Fibroblast of mammary gland (primary cell): ENCODE data around the gene HIGD1B.
"Not testable (repeated sequence)": the region's sequence is repeated elsewhere in the genome, so short reads cannot be mapped to it uniquely, and the experiment has no call there.

Source experiments
- DNase-seq: peaks from one replicate; pipeline ENCODE4 v3.0.0-alpha.2; 2010; ENCODE audit warnings: low read depth
- H3K4me3 ChIP-seq: 2 replicates; pipeline ENCODE4 v1.5.1; 2011; ENCODE audit warnings: low read depth, mild to moderate bottlenecking, low read length, moderate library complexity; ENCODE audit not compliant: control insufficient read depth
- TF ChIP-seq, protein P1 (sequence below): conservative IDR thresholded peaks from 2 replicates; pipeline ENCODE4 v1.5.1; 2011; ENCODE audit warnings: low read depth, low read length, inconsistent platforms; ENCODE audit not compliant: control insufficient read depth, insufficient read depth

The HIGD1B gene

GRCh38 chr17:44812263-44812662, 35.4 kb upstream of the HIGD1B start:
- TF ChIP-seq, protein P1, sequence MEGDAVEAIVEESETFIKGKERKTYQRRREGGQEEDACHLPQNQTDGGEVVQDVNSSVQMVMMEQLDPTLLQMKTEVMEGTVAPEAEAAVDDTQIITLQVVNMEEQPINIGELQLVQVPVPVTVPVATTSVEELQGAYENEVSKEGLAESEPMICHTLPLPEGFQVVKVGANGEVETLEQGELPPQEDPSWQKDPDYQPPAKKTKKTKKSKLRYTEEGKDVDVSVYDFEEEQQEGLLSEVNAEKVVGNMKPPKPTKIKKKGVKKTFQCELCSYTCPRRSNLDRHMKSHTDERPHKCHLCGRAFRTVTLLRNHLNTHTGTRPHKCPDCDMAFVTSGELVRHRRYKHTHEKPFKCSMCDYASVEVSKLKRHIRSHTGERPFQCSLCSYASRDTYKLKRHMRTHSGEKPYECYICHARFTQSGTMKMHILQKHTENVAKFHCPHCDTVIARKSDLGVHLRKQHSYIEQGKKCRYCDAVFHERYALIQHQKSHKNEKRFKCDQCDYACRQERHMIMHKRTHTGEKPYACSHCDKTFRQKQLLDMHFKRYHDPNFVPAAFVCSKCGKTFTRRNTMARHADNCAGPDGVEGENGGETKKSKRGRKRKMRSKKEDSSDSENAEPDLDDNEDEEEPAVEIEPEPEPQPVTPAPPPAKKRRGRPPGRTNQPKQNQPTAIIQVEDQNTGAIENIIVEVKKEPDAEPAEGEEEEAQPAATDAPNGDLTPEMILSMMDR = no peak
- DNase-seq = no peak
- H3K4me3 ChIP-seq = no peak overlapping the region

DNA sequence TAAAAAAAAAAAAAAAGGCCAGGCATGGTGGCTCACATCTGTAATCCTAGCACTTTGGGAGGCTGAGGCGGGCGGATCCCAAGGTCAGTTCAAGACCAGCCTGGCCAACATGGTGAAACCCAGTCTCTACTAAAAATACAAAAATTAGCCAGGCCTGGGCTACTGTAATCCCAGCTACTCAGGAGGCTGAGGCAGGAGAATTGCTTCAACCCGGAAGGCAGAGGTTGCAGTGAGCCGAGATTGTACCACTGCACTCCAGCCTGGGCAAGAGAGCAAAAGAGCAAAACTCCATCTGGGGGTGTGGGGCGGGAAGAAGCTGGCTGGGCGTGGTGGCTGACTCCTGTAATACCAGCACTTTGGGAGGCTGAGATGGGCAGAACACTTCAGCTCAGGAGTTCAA, 29.2 kb upstream of the HIGD1B start:
- not testable (repeated sequence) for DNase-seq, H3K4me3 ChIP-seq

DNA sequence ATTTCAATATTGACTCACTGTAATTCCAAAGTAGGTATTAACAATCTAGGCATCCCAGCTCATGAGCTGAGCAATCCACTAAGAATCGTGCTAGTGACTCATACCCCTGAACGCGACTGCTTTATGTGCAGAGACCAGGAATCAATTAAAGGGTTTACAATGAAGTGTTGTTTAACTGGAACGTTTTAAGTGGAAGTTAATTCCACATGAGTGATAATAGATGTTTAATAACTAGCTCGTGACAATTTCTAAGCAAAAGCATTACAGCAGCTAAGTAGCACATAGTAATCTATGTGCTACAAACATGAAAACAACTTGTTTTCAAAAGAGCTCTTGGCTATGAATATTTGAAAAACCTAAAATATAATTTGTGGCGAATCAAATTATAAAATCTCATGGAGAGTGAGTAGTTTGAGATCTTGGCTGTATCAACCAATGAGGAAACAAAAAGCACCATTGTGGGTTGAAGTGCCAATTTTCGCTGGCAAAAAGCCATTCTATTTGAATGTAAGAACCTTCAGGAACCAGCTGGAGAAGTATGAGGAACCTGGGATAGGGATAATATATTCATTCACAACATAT, 27.0 kb upstream of the HIGD1B start:
- DNase-seq = peak; percentile 91
- H3K4me3 ChIP-seq = peak overlapping the region; percentile 7
- TF ChIP-seq, protein P1 = no peak

DNA sequence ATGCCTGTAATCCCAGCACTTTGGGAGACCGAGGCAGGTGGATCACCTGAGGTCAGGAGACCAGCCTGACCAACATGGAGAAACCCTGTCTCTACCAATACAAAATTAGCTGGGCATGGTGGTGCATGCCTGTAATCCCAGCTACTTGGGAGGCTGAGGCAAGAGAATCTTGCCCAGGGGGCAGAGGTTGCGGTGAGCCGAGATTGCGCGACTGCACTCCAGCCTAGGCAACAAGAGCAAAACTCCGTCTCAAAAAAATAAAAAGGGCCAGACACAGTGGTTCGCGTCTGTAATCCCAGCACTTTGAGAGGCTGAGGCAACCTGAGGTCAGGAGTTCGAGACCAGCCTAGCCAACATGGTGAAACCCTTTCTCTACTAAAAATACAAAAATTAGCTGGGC, 22.4 kb upstream of the HIGD1B start:
- not testable (repeated sequence) for H3K4me3 ChIP-seq, DNase-seq

DNA sequence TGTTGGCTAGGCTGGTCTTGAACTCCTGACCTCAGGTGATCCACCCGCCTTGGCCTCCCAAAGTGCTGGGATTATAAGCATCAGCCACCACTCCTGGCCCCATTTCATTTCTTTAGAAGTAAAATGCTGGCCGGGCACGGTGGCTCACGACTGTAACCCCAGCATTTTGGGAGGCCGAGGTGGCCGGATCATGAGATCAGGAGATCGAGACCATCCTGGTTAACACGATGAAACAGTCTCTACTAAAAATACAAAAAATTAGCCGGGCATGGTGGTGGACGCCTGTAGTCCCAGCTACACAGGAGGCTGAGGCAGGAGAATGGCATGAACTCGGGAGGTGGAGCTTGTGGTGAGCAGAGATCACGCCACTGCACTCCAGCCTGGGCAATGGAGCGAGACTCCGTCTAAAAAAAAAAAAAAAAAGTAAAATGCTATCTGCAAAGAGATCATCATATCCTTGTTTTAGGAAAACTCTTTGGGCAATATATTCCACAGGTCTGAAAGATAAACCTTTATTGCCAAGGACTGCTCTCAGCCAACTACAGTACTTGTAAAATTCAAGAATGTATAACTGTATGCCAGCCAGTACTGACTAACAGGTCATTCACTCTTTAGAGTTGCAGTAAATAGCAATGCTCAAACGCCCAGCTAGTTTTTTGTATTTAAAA, 21.4 kb upstream of the HIGD1B start:
- no peak overlapping the region for H3K4me3 ChIP-seq
- DNase-seq = no peak
- TF ChIP-seq, protein P1 = no peak

GRCh38 chr17:44827863-44828262, 19.8 kb upstream of the HIGD1B start:
- H3K4me3 ChIP-seq = peak overlapping the region; percentile 90
- TF ChIP-seq, protein P1 = no peak
- no peak for DNase-seq

GRCh38 chr17:44828919-44829522, 18.7 kb upstream of the HIGD1B start:
- H3K4me3 ChIP-seq = peak overlapping the region; percentile 90
- TF ChIP-seq, protein P1 = no peak
- peak; percentile 40 for DNase-seq
